ENCODE results near the gene GSS. TPM values are rescaled to one million over a fixed set of nuclear protein-coding genes. Genes with fewer than 3 reads are reported as not detected.

Gene GSS
- total and polyA plus RNA-seq, 2 of the 8 experiments (the other 6 are each of a cell fraction or from before 2014, with no cell fraction given) = 34.6 to 43.2 TPM

DNA sequence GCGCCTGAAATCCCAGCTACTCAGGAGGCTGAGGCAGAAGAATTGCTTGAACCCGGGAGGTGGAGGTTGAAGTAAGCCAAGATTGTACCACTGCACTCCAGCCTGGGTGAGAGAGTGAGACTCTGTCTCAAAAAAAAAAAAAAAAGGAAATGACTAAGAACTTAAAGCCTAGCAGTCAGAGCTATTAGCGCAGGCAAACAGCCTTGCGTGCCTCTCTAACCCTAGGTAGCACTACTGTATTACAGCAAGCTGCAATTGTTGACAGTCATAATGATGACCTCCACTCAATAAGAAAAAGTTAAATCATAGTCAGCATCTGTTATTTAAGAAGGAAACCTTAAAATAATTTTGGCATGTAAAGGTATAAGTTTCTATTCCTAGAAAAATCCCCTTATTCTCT is 14.4 kb downstream of the GSS start (continued):
- TF ChIP-seq CEBPB (IDR thresholded peaks at IDR 0.05; ENCODE audit: low read depth, low read length) (no peak), RXRA (IDR thresholded peaks at IDR 0.05; ENCODE audit: insufficient read depth, low read depth, low read length) (no peak), RFX5 (IDR thresholded peaks at IDR 0.05; ENCODE audit: borderline replicate concordance, low read depth, low read length) (no peak)
- TF ChIP-seq, protein P1, sequence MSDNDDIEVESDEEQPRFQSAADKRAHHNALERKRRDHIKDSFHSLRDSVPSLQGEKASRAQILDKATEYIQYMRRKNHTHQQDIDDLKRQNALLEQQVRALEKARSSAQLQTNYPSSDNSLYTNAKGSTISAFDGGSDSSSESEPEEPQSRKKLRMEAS (IDR thresholded peaks at IDR 0.05) = no peak
- TF ChIP-seq, protein P2, sequence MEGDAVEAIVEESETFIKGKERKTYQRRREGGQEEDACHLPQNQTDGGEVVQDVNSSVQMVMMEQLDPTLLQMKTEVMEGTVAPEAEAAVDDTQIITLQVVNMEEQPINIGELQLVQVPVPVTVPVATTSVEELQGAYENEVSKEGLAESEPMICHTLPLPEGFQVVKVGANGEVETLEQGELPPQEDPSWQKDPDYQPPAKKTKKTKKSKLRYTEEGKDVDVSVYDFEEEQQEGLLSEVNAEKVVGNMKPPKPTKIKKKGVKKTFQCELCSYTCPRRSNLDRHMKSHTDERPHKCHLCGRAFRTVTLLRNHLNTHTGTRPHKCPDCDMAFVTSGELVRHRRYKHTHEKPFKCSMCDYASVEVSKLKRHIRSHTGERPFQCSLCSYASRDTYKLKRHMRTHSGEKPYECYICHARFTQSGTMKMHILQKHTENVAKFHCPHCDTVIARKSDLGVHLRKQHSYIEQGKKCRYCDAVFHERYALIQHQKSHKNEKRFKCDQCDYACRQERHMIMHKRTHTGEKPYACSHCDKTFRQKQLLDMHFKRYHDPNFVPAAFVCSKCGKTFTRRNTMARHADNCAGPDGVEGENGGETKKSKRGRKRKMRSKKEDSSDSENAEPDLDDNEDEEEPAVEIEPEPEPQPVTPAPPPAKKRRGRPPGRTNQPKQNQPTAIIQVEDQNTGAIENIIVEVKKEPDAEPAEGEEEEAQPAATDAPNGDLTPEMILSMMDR (IDR thresholded peaks at IDR 0.05; ENCODE audit: control extremely low read depth in 1 of 3, insufficient read depth in 1 of 3, low read depth in 1 of 3, low read length in 3 of 3) = no peak
- TF ChIP-seq, protein P3, sequence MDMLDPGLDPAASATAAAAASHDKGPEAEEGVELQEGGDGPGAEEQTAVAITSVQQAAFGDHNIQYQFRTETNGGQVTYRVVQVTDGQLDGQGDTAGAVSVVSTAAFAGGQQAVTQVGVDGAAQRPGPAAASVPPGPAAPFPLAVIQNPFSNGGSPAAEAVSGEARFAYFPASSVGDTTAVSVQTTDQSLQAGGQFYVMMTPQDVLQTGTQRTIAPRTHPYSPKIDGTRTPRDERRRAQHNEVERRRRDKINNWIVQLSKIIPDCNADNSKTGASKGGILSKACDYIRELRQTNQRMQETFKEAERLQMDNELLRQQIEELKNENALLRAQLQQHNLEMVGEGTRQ (IDR thresholded peaks at IDR 0.05; ENCODE audit: low read length) = no peak

Data from H1 (cell line).